Fibroblast of skin of left biceps (primary cell): ENCODE results near the gene FYB2.
"Not testable (repeated sequence)": the region's sequence is repeated elsewhere in the genome, so short reads cannot be mapped to it uniquely, and the experiment has no call there.

Source experiments
- DNase-seq, 2 experiments: peaks; one replicate each; pipeline ENCODE4 v3.0.0-alpha.2; 2013; ENCODE audit warnings: low read depth in 2 of 2

Gene FYB2

GRCh38 chr1:56797065-56797685 is 22.0 kb downstream of the FYB2 start:
- no peak for DNase-seq

- no peak for DNase-seq
Observed at GRCh38 chr1:56795870-56796269, 23.3 kb downstream of the FYB2 start.

- no peak for DNase-seq
Observed at GRCh38 chr1:56790036-56790435, 29.2 kb downstream of the FYB2 start.

- DNase-seq = no peak
Observed at GRCh38 chr1:56788588-56788987, 30.6 kb downstream of the FYB2 start.

GRCh38 chr1:56788102-56788501 is 31.1 kb downstream of the FYB2 start:
- no peak for DNase-seq

DNA sequence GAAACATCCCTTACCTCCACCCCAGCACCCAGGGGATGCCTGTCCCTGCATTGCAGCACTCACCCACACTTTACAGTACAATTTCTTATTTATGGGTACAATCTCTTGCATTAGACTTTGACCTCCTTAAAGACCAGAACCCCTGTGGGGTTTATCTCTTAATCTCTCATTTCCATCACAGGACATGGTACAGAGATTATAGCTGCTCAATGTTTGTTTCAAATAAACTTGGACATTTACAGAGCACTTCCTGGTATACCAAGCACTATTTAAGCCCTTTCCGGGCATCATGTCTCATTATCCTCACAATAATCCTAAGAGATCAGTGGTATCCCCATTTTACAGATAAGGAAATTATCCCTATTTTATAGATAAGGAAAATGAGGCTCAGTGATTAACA is 31.9 kb downstream of the FYB2 start:
- DNase-seq = no peak

- DNase-seq = no peak
Observed at GRCh38 chr1:56782773-56783172, 36.4 kb downstream of the FYB2 start.

- no peak for DNase-seq
Observed at GRCh38 chr1:56780826-56781225, 38.4 kb downstream of the FYB2 start.

DNA sequence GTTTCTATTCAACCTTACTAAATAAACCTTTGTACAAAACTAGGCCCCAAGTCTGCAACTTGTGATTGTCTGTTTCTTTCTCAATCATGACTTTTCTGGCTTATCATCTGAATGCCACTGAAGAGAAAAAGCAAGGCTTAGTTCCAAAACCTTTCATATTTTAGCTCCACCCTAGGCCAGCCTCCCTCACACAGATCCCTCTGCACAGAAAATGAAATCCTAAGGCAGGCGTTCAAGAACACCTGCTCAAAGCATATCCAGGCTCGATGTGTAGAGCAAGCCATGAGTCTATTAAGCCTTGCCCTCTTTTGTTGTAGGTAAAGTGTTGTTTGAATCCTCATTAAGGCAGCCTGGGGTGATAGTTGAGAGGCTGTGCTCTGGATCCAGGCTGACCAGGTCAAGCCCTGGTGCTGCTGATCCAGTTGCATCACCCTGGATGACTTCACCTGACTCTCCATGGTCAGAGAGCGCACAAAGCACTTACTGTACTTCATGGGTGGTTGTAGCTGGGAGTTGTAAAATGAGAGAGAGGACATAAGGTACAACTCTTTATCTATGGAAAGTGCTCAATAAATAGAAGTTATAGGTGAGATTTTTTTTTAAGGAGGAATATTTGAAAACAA is 39.0 kb downstream of the FYB2 start:
- no peak for DNase-seq

GRCh38 chr1:56777972-56778371 is 41.2 kb downstream of the FYB2 start:
- DNase-seq = no peak

- not testable (repeated sequence) for DNase-seq
Observed at GRCh38 chr1:56774732-56775131, 44.5 kb downstream of the FYB2 start.

GRCh38 chr1:56774067-56774609 is 45.1 kb downstream of the FYB2 start:
- no peak for DNase-seq

GRCh38 chr1:56773341-56774066 is 45.7 kb downstream of the FYB2 start:
- DNase-seq = no peak

DNA sequence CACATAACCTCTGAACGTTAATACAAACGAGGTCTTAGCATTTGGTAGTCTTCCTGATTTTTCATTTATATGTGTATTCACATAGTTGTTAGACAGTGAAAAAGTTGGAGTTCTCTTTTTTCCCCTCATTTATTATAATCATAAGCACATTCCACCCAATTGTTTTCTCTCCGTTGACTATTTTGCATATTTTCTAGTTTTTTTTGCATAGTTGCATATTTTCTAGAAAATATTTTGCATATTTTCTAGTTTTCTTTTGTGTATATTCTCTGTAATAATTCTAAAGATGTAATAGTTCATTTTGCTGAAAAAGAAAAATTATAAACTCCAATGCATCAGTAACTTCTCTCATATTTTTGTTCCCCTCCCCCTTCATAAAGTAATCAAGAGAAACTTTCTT is 47.5 kb downstream of the FYB2 start:
- no peak for DNase-seq

DNA sequence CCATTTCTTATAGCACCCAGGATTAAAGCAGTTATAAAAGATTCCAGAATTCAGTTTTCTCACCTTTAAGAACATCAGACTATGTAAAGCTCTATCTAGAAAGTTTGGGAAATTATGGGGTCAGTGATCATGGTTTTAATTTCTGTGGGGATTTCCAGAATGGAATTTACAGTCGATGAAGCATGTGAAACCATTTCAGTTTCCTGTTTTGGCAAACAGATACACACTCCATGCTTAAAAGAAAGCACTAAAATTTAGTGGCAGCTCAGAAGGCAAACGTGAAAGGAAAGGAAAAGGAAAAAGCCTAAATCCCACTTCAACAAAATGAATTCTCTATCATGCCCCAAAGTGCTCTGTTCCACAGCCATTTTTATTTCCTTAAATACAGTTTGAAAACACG is 60.4 kb downstream of the FYB2 start:
- no peak for DNase-seq

DNA sequence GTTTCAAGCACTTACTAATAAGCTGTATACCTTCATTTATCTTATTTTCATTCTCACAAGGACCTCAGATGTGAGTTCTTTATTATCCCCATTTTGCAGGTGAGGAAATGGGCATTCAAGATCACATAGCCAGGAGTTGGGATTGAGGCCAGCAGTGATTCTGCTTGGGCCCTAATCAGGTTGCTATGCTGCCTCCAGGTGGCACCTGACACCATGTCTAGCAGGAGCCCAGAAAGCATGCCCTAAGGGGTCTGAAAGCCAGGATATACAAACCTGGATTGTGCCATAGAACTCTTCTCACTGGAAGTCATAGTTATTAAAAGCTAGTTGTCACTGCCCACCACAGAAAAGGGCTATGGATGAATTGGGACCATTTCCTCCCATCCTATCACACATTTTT is 61.1 kb downstream of the FYB2 start:
- DNase-seq = no peak

GRCh38 chr1:56755911-56756310 is 63.3 kb downstream of the FYB2 start:
- no peak for DNase-seq

GRCh38 chr1:56754708-56755479 is 64.3 kb downstream of the FYB2 start:
- no peak for DNase-seq

DNA sequence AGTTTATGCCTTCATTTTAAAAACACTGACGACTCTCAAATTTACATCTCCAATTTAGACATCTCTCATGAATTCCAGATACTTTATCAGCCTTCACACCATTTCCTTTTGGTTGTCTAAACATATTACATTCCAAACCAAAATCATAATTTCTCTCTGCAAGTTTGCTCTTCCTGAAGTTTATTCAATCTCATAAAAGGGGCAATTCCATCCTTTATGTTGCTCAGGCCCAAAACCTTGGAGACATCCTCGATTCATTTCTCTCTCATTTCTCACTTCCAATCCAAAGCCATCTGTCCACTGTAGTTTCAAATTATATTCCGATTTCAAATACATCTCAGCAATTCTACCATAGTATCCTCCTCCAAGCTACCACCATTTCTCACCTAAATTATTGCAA is 74.0 kb downstream of the FYB2 start:
- DNase-seq = no peak

- no peak for DNase-seq
Observed at GRCh38 chr1:56728964-56729363, 90.2 kb downstream of the FYB2 start.

GRCh38 chr1:56726706-56727105 is 92.5 kb downstream of the FYB2 start:
- no peak for DNase-seq

- DNase-seq = no peak
Observed at GRCh38 chr1:56719171-56719570, 100.0 kb downstream of the FYB2 start.
